Ovary (tissue), 9 donors: ENCODE measurements around the gene RGS13. TPM values are rescaled to one million over a fixed set of nuclear protein-coding genes. Genes with fewer than 3 reads are reported as not detected.

ENCODE experiments used
- DNase-seq, 5 donors: peaks; one replicate each; pipeline ENCODE4 v3.0.0-alpha.2; 2019 to 2020
- H3K27ac ChIP-seq, 2 donors: fragments of 200-600 bp; one replicate each; pipeline versions ENCODE4 v1.5.1 to v1.8.0; 2019 to 2022
- H3K27me3 ChIP-seq: fragments of 200-600 bp; one replicate; pipeline ENCODE4 v1.8.0; 2022
- H3K36me3 ChIP-seq: fragments of 200-600 bp; sonication (generic); one replicate; pipeline ENCODE4 v1.5.1; 2019
- H3K4me1 ChIP-seq: one replicate; pipeline ENCODE4 v1.8.1; 2013; ENCODE audit warnings: mild to moderate bottlenecking, moderate library complexity; ENCODE audit not compliant: insufficient read depth
- H3K4me3 ChIP-seq: fragments of 200-600 bp; sonication (generic); one replicate; pipeline ENCODE4 v1.5.1; 2017
- H3K9me3 ChIP-seq, 2 donors: fragments of 200-600 bp in 1 of 2; sonication (generic) in 1 of 2; one replicate each; pipeline versions ENCODE4 v1.5.1 to v1.8.1; 2013 to 2019; ENCODE audit warnings: mild to moderate bottlenecking in 1 of 2, moderate library complexity in 1 of 2
- EP300 ChIP-seq: sonication (generic); formaldehyde crosslinking; IDR thresholded peaks from one replicate; pipeline ENCODE4 v1.6.1; 2017; ENCODE audit warnings: antibody characterized with exemption
- POLR2A ChIP-seq: fragments of 450-650 bp; IDR thresholded peaks from one replicate; pipeline ENCODE4 v1.6.1; 2017; ENCODE audit warnings: antibody characterized with exemption, mild to moderate bottlenecking, moderate library complexity
- WGBS, 3 donors: extraction: QIAGEN DNeasy Blood & Tissue Kit in 1 of 3; methylation state at CpG; one replicate each; pipeline versions ENCODE4 v1.1.5 to v1.1.7; 2013 to 2017; 5-methylcytosine and 5-hydroxymethylcytosine counted together
- intact Hi-C, 4 donors: fragments of 100-400 bp; cut with DNase I; formaldehyde crosslinking; loops; one replicate each; pipeline versions ENCODE4 v1.11.0 to v1.15.1; 2022 to 2023
- polyA plus RNA-seq, 2 donors: library from polyadenylated mRNA; stranded (reverse); fragments of 200-250 nt in 1 of 2; fragments of 350-450 nt in 1 of 2; fragmentation: Illumina TruSeq in 1 of 2; extraction: RNeasy Lipid Tissue Mini Kit (QIAGEN cat#74804) in 1 of 2; gene quantifications; one replicate each; pipeline ENCODE4 v1.2.3, GENCODE V29; 2013 to 2014
- total RNA-seq, 7 donors: library from RNA; depleted of rRNA in 2 of 7; stranded (reverse); fragments of >200 nt in 2 of 7; fragmentation: NEBNext Ultra II Directional in 3 of 7; extraction: Animal tissue kit (Norgen Biotek cat#: 25700) in 3 of 7; gene quantifications; one replicate each; pipeline versions ENCODE4 v1.1.0 to v1.2.4, GENCODE V29; 2016 to 2023
- TF ChIP-seq, protein P1 (sequence below), 3 donors: fragments of 450-650 bp in 2 of 3; fragments of 200-600 bp in 1 of 3; IDR thresholded peaks; one replicate each; pipeline versions ENCODE4 v1.5.1 to v1.8.0; 2016 to 2022; ENCODE audit warnings: antibody characterized with exemption in 3 of 3, mild to moderate bottlenecking in 1 of 3
- donor health status: DM: no; HTN: no; CAD: no; lungs with moderate emphysema.
- donor health status: DM: no; HTN: no; CAD: no.
- donor health status: Bipolar disorder and iron deficiency.
- donor health status: DM: yes; HTN: yes; CAD: no.
- donor health status: DM: no; HTN: no; CAD: no.
- donor health status: DM: yes; HTN: yes; CAD: no.

RGS13 gene
- total and polyA plus RNA-seq, 9 donors, result 0.12 to 0.78 (median 0.23) TPM; not detected in 5

GRCh38 chr1:192610112-192610889 lies 25.6 kb upstream of the RGS13 start:
- Histone ChIP-seq H3K36me3 (no peaks in the 10 kb centered on the region), H3K27me3 (no peaks in the 10 kb centered on the region), H3K27ac (no peak overlapping the region), H3K4me3 (no peak overlapping the region), H3K4me1 (no peaks in the 10 kb centered on the region), H3K9me3 (no peaks in the 10 kb centered on the region)
- DNase-seq, result no peak
- intact Hi-C loops, result no loop called here
- WGBS, 3 donors, result 25 to 31% (median 28%) methylated on average over 3 of the region's 3 CpGs
- TF ChIP-seq, protein P1, sequence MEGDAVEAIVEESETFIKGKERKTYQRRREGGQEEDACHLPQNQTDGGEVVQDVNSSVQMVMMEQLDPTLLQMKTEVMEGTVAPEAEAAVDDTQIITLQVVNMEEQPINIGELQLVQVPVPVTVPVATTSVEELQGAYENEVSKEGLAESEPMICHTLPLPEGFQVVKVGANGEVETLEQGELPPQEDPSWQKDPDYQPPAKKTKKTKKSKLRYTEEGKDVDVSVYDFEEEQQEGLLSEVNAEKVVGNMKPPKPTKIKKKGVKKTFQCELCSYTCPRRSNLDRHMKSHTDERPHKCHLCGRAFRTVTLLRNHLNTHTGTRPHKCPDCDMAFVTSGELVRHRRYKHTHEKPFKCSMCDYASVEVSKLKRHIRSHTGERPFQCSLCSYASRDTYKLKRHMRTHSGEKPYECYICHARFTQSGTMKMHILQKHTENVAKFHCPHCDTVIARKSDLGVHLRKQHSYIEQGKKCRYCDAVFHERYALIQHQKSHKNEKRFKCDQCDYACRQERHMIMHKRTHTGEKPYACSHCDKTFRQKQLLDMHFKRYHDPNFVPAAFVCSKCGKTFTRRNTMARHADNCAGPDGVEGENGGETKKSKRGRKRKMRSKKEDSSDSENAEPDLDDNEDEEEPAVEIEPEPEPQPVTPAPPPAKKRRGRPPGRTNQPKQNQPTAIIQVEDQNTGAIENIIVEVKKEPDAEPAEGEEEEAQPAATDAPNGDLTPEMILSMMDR (IDR thresholded peaks at IDR 0.05), result peak; percentile 17 to 45 (median 20)
- no peak for TF ChIP-seq EP300

DNA sequence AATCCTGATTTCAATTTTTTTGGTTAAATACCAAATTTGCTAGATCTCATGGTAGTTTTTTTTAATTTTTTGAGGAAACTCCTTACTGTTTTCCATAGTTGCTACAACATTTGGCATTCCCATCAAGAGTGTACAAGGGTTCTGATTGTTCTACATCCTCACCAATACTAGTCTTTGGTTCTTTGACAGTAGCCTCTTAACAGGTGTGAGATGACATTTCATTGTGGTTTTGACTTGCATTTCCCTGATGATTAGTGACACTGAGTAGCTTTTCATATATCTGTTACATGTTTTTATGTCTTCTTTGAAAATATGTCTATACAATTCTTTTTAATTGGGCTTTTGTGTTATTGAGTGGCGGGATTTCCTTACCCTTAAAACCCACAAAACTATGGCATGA lies 20.9 kb upstream of the RGS13 start:
- WGBS, 3 donors, result 96 to 100% (median 100%) methylated on average over 1 of the region's 1 CpG
- H3K27ac ChIP-seq, result no peak overlapping the region
- H3K4me3 ChIP-seq, result no peak overlapping the region
- intact Hi-C loops, result no loop called here
- DNase-seq, result no peak
- no peaks in the 10 kb centered on the region for H3K36me3 ChIP-seq
- no peaks in the 10 kb centered on the region for H3K9me3 ChIP-seq
- no peaks in the 10 kb centered on the region for H3K27me3 ChIP-seq
- TF ChIP-seq POLR2A (no peak), EP300 (no peak)
- TF ChIP-seq, protein P1 (IDR thresholded peaks at IDR 0.05), result no peak
- no peaks in the 10 kb centered on the region for H3K4me1 ChIP-seq

DNA sequence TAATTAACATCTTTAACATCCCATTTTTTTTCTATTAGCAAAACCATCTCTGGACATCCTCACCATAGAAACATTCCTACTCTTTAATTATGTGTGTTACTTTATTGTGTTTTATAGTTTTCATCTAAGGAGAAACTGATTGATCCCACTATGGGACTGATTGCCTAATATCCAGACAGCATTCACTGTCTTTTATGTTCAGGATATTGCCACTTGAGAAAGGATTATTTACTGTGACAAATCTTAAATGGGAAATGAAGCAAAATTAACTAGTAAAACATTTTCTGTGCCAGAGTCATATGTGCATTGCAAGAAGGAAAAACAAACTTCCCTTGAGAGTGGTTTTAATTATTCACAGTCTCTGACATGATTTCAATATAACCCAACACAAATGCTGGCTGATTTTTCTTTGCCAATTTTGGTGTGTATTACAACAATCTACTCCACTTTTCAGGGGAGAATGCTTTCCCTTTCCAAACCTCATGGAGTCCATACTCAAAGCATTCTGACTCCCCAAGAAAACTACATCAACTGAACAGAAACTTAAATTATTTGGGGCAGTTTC lies 15.8 kb upstream of the RGS13 start:
- H3K27ac ChIP-seq, result no peak overlapping the region
- DNase-seq, result no peak
- H3K4me1 ChIP-seq, result no peaks in the 10 kb centered on the region
- H3K36me3 ChIP-seq, result no peaks in the 10 kb centered on the region
- no peaks in the 10 kb centered on the region for H3K27me3 ChIP-seq
- intact Hi-C loops, result no loop called here
- TF ChIP-seq, protein P1 (IDR thresholded peaks at IDR 0.05), result no peak
- TF ChIP-seq EP300, result no peak
- no peak for TF ChIP-seq POLR2A
- H3K4me3 ChIP-seq, result no peak overlapping the region
- no peaks in the 10 kb centered on the region for H3K9me3 ChIP-seq

DNA sequence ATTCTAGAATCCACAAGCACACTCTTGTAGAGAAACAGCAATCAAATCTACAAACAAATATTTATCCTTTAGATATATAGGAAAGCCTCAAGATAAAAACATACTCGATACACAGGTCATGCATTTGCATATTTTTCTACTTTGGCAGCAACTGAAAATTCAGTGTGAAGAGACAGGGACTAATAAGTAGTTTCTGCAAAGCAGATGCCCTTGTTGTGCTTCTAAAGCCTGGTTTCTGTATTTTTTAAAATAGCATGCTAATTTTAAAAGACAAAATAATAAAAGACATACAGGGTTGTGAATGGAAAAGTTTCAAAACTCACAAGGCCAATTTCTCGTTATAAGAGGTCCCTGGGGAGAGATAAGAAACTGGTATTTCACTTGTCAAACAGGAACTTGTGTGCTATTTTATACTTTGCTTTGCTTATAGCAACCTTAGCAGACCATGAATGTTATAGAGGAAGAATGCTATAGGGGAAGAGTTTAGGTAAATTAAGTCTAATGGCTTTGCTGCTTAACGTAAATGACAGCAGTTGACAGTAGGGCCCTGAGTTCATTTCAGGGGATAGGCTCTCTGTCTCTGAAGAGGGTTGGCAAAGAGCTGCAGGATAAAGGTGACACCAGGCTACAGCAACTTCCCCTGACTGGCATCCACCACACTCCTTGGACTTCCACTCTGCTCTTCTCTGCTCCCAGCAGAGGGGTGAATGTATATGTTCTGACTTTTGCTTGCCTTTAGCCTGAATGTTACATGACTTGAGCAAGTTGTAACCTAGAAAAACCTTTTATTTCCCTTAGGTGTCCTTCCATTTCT lies 9.4 kb upstream of the RGS13 start:
- no peak for TF ChIP-seq EP300
- TF ChIP-seq, protein P1 (IDR thresholded peaks at IDR 0.05), result no peak
- TF ChIP-seq POLR2A, result no peak
- intact Hi-C loops, result no loop called here
- no peak overlapping the region for H3K27ac ChIP-seq
- no peaks in the 10 kb centered on the region for H3K36me3 ChIP-seq
- WGBS, 3 donors, result 51 to 62% (median 51%) methylated on average over 3 of the region's 3 CpGs
- no peaks in the 10 kb centered on the region for H3K27me3 ChIP-seq
- no peaks in the 10 kb centered on the region for H3K9me3 ChIP-seq
- no peaks in the 10 kb centered on the region for H3K4me1 ChIP-seq
- no peak for DNase-seq
- H3K4me3 ChIP-seq, result no peak overlapping the region
